ENCODE measurements around the gene TIGD6. TPM values are rescaled to one million over a fixed set of nuclear protein-coding genes. Genes with fewer than 3 reads are reported as not detected.

The TIGD6 gene
- total RNA-seq, 2 donors from 2014 or later, result 2.1 to 3.0 TPM

DNA sequence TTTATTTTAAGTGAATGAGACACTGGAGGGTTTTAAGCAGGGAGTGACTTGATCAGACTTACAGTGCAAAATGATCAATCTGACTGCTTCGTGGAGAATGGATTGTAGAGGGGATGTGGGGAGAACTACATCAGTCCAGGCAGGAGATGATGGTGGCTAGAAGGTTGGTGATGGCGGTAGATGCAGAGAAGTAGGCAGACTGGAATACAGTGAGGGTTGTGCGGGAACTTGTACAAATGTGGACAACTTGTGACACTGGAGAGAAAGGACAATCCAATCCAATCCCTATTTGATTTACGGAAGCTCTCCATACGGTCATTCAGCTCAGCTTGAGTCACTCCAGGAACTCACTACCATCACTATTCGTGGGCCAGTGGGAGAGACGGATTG, 593 bp downstream of the TIGD6 start:
- 10 to 13% methylated on average over 7 of the region's 7 CpGs for WGBS, 2 donors
- H3K4me1 ChIP-seq, result peaks cover 36% of the 10 kb centered on the region
- ATAC-seq, result no peak

DNA sequence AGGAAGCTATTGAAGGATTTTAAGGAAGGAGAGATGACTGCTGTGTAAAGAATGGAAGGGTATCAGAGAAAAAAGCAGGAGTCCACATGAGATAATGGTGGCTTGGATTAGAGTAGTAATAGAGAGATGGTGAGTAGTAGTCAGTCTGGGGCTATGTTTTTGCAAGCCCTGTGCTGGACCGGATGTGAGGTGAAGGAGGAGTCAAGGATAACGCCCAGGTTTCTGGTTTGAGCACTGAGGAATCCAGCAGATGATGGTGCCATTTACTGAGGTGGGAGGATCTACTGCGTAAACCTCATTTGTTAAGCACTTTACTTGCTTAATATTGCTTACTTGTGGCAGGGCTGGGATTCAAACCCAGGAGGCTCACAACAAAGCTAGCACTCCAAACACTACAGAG, 1.1 kb downstream of the TIGD6 start:
- no peak for ATAC-seq
- H3K9me3 ChIP-seq, result no peaks in the 10 kb centered on the region
- H3K4me3 ChIP-seq, result no peak overlapping the region
- peaks cover 36% of the 10 kb centered on the region for H3K4me1 ChIP-seq
- peak overlapping the region; percentile 72 to 93 (median 86) for H3K27ac ChIP-seq
- intact Hi-C loops (cut with DNase I), result loop anchor here (10.0 kb wide), 2 partner anchors 55 to 365 kb away; partner anchors contain the start of gene PDE6A
- peaks cover 0 to 3% of the 10 kb centered on the region in 2 donors for H3K36me3 ChIP-seq (replicated peaks in 1 of 2; ENCODE audit: insufficient read depth in 1 of 2, low read depth in 2 of 2)
- DNase-seq, result no peak
- no peaks in the 10 kb centered on the region for H3K27me3 ChIP-seq
- TF ChIP-seq POLR2A (IDR thresholded peaks at IDR 0.05), result no peak
- TF ChIP-seq, protein P1, sequence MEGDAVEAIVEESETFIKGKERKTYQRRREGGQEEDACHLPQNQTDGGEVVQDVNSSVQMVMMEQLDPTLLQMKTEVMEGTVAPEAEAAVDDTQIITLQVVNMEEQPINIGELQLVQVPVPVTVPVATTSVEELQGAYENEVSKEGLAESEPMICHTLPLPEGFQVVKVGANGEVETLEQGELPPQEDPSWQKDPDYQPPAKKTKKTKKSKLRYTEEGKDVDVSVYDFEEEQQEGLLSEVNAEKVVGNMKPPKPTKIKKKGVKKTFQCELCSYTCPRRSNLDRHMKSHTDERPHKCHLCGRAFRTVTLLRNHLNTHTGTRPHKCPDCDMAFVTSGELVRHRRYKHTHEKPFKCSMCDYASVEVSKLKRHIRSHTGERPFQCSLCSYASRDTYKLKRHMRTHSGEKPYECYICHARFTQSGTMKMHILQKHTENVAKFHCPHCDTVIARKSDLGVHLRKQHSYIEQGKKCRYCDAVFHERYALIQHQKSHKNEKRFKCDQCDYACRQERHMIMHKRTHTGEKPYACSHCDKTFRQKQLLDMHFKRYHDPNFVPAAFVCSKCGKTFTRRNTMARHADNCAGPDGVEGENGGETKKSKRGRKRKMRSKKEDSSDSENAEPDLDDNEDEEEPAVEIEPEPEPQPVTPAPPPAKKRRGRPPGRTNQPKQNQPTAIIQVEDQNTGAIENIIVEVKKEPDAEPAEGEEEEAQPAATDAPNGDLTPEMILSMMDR (IDR thresholded peaks at IDR 0.05), result no peak
- WGBS, 2 donors, result 67 to 73% methylated on average over 3 of the region's 3 CpGs

More for the DNA sequence above, 593 bp downstream of the TIGD6 start:
- H3K9me3 ChIP-seq, result no peaks in the 10 kb centered on the region
- H3K4me3 ChIP-seq, result peak overlapping the region; percentile 28 to 71
- peaks cover 0 to 2% of the 10 kb centered on the region in 2 donors for H3K36me3 ChIP-seq (replicated peaks in 1 of 2; ENCODE audit: insufficient read depth in 1 of 2, low read depth in 2 of 2)
- intact Hi-C loops (cut with DNase I), result loop anchor here (10.0 kb wide), 2 partner anchors 55 to 365 kb away; partner anchors contain the start of gene PDE6A
- H3K27ac ChIP-seq, result peak overlapping the region; percentile 72 to 93 (median 86)
- TF ChIP-seq, protein P1 (IDR thresholded peaks at IDR 0.05), result no peak
- no peak for TF ChIP-seq POLR2A (IDR thresholded peaks at IDR 0.05)
- DNase-seq, result no peak
- no peaks in the 10 kb centered on the region for H3K27me3 ChIP-seq

DNA sequence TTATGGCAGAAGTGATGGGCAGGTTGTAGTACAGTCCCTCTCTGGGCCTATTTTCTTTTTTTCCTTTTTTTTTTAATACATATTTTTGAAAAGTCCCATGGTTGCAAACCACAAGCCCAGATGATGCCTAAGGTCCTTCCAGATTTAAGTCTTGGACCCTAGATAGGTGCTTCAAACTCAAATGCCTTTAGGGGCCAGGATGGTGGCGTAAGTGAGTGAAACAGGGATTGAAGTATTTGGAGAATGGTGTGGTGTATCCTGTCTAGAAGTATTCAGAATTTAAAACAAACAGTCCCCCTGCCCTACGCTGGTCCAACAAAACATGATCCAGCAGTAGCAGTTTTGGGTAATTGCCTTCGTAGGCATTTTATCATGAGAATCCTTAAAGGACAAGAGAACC, 2.2 kb downstream of the TIGD6 start:
- intact Hi-C loops (cut with DNase I), result loop anchor here (10.0 kb wide), 2 partner anchors 53 to 363 kb away; partner anchors contain the start of gene PDE6A

GRCh38 chr5:149996205-149996890, 4.1 kb downstream of the TIGD6 start:
- H3K27ac ChIP-seq, result no peak overlapping the region
- WGBS, 2 donors, result 84 to 85% methylated on average over 6 of the region's 6 CpGs
- H3K27me3 ChIP-seq, result no peaks in the 10 kb centered on the region
- TF ChIP-seq, protein P1 (IDR thresholded peaks at IDR 0.05), result no peak
- TF ChIP-seq POLR2A (IDR thresholded peaks at IDR 0.05), result no peak
- no peak overlapping the region for H3K4me3 ChIP-seq
- H3K4me1 ChIP-seq, result peaks cover 17% of the 10 kb centered on the region
- intact Hi-C loops (cut with DNase I), result loop anchor here (10.0 kb wide), 2 partner anchors 52 to 362 kb away; partner anchors contain the start of gene PDE6A
- no peaks in the 10 kb centered on the region for H3K9me3 ChIP-seq
- DNase-seq (no peak), ATAC-seq (no peak)
- H3K36me3 ChIP-seq (replicated peaks in 1 of 2; ENCODE audit: insufficient read depth in 1 of 2, low read depth in 2 of 2), result peaks cover 0 to 3% of the 10 kb centered on the region in 2 donors

More for the DNA sequence above, 2.2 kb downstream of the TIGD6 start:
- Histone ChIP-seq H3K27me3 (no peaks in the 10 kb centered on the region), H3K36me3 (replicated peaks in 1 of 2; ENCODE audit: insufficient read depth in 1 of 2, low read depth in 2 of 2) (peaks cover 0 to 3% of the 10 kb centered on the region in 2 donors), H3K4me1 (peaks cover 36% of the 10 kb centered on the region), H3K4me3 (no peak overlapping the region), H3K9me3 (no peaks in the 10 kb centered on the region), H3K27ac (no peak overlapping the region)
- DNase-seq (no peak), ATAC-seq (no peak)
- WGBS, 2 donors, result 94 to 100% methylated on average over 3 of the region's 3 CpGs
- TF ChIP-seq, protein P1 (IDR thresholded peaks at IDR 0.05), result no peak
- TF ChIP-seq POLR2A (IDR thresholded peaks at IDR 0.05), result no peak
